Esophagus squamous epithelium (tissue), 5 donors: ENCODE measurements around the gene ZMPSTE24. TPM values are rescaled to one million over a fixed set of nuclear protein-coding genes. Genes with fewer than 3 reads are reported as not detected.

ENCODE experiments used
- DNase-seq: peaks from one replicate; lab custom pipeline; 2025; lab: John Stamatoyannopoulos, UW
- H3K27ac ChIP-seq, 4 donors: fragments of 200-600 bp; sonication (generic); one replicate each; pipeline ENCODE4 v1.5.1; 2016 to 2019; ENCODE audit warnings: mild to moderate bottlenecking in 1 of 4
- H3K27me3 ChIP-seq, 4 donors: fragments of 200-600 bp; sonication (generic); 1 replicate in 3 of 4; 2 replicates in 1 of 4; pipeline versions ENCODE4 v1.5.1 to v1.6.0; 2017 to 2021; ENCODE audit warnings: antibody characterized with exemption in 1 of 4
- H3K36me3 ChIP-seq, 3 donors: fragments of 200-600 bp; sonication (generic); one replicate each; pipeline ENCODE4 v1.5.1; 2016 to 2019
- H3K4me1 ChIP-seq, 3 donors: fragments of 200-600 bp; sonication (generic); one replicate each; pipeline ENCODE4 v1.5.1; 2017 to 2019
- H3K4me3 ChIP-seq, 4 donors: fragments of 200-600 bp; sonication (generic); 1 replicate in 3 of 4; 2 replicates in 1 of 4; pipeline ENCODE4 v1.5.1; 2016 to 2019; ENCODE audit warnings: mild to moderate bottlenecking in 2 of 4, moderate library complexity in 1 of 4
- H3K9me3 ChIP-seq, 3 donors: fragments of 200-600 bp; sonication (generic); one replicate each; pipeline ENCODE4 v1.5.1; 2016 to 2019
- POLR2A ChIP-seq, 4 donors: fragments of 450-650 bp; IDR thresholded peaks; one replicate each; pipeline ENCODE4 v1.6.1; 2017; ENCODE audit warnings: antibody characterized with exemption in 4 of 4, mild to moderate bottlenecking in 4 of 4, moderate library complexity in 3 of 4
- WGBS, 2 donors: methylation state at CpG; one replicate each; pipeline ENCODE4 v1.1.5; 2018; 5-methylcytosine and 5-hydroxymethylcytosine counted together
- intact Hi-C: fragments of 100-400 bp; cut with DNase I; formaldehyde crosslinking; loops from one replicate; pipeline ENCODE4 v1.15.0; 2022
- total RNA-seq, 4 donors: library from RNA; depleted of rRNA; stranded (reverse); fragments of >200 nt; gene quantifications; one replicate each; pipeline ENCODE4 v1.1.0, GENCODE V29; 2016
- TF ChIP-seq, protein P1 (sequence below), 6 experiments: fragments of 450-650 bp in 4 of 6; fragments of 200-600 bp in 2 of 6; sonication (generic) in 2 of 6; IDR thresholded peaks; one replicate each; pipeline ENCODE4 v1.5.1; 2016 to 2019; ENCODE audit warnings: antibody characterized with exemption in 6 of 6, mild to moderate bottlenecking in 4 of 6, moderate library complexity in 4 of 6
- donor health status: DM: yes; HTN: yes; CAD: no.

ZMPSTE24 gene
- total RNA-seq, 4 donors from 2014 or later = 26.2 to 47.1 (median 39.0) TPM

DNA sequence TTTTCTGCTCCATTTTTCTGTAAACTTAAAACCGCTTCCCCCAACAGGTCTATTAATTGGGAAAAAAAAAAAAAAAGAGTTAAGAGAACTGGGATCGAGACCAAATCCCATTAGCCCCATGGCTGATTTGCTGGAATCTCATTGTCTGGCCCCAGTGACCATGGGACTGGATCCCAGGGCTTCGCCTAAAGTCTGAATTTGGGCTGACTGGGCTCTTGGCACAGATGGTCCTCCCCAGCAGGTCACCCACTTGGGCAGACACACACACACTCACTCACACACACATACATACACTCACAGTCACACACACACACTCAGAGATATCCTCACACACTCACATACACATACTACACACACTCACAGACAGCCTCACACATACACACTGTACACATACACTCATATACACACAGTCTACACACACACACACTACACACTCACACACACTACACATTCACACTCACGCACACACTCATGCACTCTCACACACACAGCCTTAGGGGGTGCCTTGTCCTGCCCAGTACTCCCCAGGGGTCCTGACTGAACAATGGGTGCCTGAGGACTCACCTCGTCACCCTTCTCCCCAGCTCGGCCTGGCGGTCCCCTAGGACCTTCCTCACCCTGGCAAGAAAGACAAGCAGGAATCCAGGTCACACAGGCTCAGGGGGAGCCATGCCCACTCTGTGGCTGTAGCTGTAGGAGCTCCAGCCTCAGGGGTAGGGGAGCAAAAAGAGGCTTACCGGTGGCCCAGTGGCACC lies 51.5 kb downstream of the ZMPSTE24 start:
- no peak for DNase-seq
- H3K27me3 ChIP-seq = peaks cover 0 to 12% (median 0%) of the 10 kb centered on the region in 4 donors
- no peak overlapping the region for H3K4me3 ChIP-seq
- H3K9me3 ChIP-seq = no peaks in the 10 kb centered on the region
- intact Hi-C loops = no loop called here
- peaks cover 0 to 1% (median 0%) of the 10 kb centered on the region in 3 donors for H3K4me1 ChIP-seq
- H3K27ac ChIP-seq = no peak overlapping the region
- H3K36me3 ChIP-seq = no peaks in the 10 kb centered on the region
- 69 to 87% methylated on average over 7 to 8 of the region's 8 CpGs for WGBS, 2 donors
- no peak for TF ChIP-seq POLR2A (IDR thresholded peaks at IDR 0.05)
- TF ChIP-seq, protein P1, sequence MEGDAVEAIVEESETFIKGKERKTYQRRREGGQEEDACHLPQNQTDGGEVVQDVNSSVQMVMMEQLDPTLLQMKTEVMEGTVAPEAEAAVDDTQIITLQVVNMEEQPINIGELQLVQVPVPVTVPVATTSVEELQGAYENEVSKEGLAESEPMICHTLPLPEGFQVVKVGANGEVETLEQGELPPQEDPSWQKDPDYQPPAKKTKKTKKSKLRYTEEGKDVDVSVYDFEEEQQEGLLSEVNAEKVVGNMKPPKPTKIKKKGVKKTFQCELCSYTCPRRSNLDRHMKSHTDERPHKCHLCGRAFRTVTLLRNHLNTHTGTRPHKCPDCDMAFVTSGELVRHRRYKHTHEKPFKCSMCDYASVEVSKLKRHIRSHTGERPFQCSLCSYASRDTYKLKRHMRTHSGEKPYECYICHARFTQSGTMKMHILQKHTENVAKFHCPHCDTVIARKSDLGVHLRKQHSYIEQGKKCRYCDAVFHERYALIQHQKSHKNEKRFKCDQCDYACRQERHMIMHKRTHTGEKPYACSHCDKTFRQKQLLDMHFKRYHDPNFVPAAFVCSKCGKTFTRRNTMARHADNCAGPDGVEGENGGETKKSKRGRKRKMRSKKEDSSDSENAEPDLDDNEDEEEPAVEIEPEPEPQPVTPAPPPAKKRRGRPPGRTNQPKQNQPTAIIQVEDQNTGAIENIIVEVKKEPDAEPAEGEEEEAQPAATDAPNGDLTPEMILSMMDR (IDR thresholded peaks at IDR 0.05) = no peak

DNA sequence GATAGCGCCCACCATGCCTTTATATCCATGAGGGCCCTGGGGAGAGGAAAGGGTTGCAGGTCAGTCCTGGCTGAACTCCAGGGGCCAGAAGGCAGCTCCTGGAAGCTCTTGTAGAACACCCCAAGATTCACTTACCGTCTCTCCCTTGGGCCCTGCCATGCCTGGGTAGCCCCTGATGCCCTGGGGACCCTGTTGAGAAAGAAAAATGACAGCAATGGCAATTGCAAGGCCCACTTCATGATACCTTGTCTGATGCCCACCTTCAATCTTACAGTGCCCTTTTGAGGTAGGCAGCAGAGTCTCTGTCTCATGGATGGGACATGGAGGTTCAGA lies 52.1 kb downstream of the ZMPSTE24 start:
- Histone ChIP-seq H3K27me3 (peaks cover 0 to 16% (median 0%) of the 10 kb centered on the region in 4 donors), H3K36me3 (no peaks in the 10 kb centered on the region), H3K4me1 (peaks cover 0 to 6% (median 3%) of the 10 kb centered on the region in 3 donors), H3K27ac (no peak overlapping the region), H3K9me3 (no peaks in the 10 kb centered on the region), H3K4me3 (no peak overlapping the region)
- TF ChIP-seq POLR2A (IDR thresholded peaks at IDR 0.05) = no peak
- TF ChIP-seq, protein P1 (IDR thresholded peaks at IDR 0.05) = no peak
- no peak for DNase-seq
- WGBS, 2 donors = 88 to 100% methylated on average over 1 to 2 of the region's 2 CpGs
- intact Hi-C loops = no loop called here

DNA sequence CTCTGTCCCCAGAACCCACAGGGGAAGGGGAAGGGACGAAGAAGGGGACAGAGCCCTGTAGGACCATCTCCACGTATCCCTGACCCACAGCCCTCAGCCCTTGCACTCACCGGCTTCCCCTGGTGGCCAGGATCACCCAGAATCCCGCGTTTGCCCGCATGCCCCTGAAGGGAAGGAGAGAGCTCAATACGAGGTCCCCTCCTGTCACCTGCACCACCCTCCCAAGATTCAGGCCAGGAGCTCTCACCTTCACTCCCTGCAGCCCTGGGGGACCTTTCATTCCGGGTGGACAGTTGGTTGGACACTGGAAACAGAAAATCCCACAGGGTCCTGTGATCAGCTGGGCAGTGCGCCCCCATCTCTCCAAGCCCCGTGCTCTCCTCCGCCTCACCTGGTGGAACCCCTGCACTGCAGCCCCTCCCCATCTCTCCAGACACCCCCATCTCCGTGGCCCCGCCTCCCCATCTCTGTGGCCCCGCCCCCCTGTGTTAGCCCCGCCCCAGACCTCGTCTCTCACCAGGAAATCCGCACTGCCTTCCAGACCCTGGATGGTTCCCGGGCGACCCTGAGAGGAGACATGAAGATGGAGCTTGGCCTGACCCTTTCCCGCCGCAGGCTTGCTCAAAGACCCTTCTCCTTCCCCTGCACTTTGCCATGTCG lies 53.1 kb downstream of the ZMPSTE24 start:
- no peak overlapping the region for H3K27ac ChIP-seq
- no peaks in the 10 kb centered on the region for H3K9me3 ChIP-seq
- TF ChIP-seq POLR2A (IDR thresholded peaks at IDR 0.05) = no peak
- TF ChIP-seq, protein P1 (IDR thresholded peaks at IDR 0.05) = no peak
- peaks cover 6 to 17% (median 12%) of the 10 kb centered on the region in 3 donors for H3K4me1 ChIP-seq
- peaks cover 0 to 24% (median under 1%) of the 10 kb centered on the region in 4 donors for H3K27me3 ChIP-seq
- intact Hi-C loops = no loop called here
- DNase-seq = no peak
- no peak overlapping the region for H3K4me3 ChIP-seq
- no peaks in the 10 kb centered on the region for H3K36me3 ChIP-seq
- 89 to 90% methylated on average over 7 to 12 of the region's 22 CpGs for WGBS, 2 donors

DNA sequence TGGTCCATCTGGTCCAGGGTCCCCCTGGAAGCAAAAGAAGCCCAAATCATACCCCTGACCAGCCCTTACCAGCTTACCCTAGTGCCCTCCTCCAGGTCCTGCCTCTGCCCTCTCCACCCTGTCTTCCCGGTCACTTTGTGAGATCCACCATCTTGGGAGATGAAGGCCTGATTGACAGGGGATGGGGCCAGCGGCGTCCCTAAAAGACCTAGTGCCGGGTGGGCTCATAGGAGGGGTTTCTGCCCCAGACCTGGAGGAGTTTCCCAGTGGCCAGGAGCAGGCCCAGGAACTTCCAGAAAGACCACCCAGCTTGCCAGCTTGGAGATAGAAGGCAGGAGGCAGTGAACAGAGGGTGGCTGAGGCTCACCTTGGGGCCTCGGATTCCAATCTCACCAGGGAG lies 53.7 kb downstream of the ZMPSTE24 start:
- Histone ChIP-seq H3K4me1 (peaks cover 12 to 22% (median 18%) of the 10 kb centered on the region in 3 donors), H3K27me3 (peaks cover 0 to 30% (median 2%) of the 10 kb centered on the region in 4 donors), H3K27ac (no peak overlapping the region), H3K9me3 (no peaks in the 10 kb centered on the region), H3K4me3 (no peak overlapping the region), H3K36me3 (no peaks in the 10 kb centered on the region)
- 100% methylated on average over 1 of the region's 5 CpGs; no CpG with 5 or more reads in 1 of the 2 donors for WGBS, 2 donors
- intact Hi-C loops = no loop called here
- no peak for TF ChIP-seq POLR2A (IDR thresholded peaks at IDR 0.05)
- TF ChIP-seq, protein P1 (IDR thresholded peaks at IDR 0.05) = no peak
- DNase-seq = no peak
